ENCODE data around the gene ZKSCAN3. TPM values are rescaled to one million over a fixed set of nuclear protein-coding genes. Genes with fewer than 3 reads are reported as not detected.

The ZKSCAN3 gene
- total and polyA plus RNA-seq, 2 experiments from 2014 or later = 1.6 to 3.0 TPM

DNA sequence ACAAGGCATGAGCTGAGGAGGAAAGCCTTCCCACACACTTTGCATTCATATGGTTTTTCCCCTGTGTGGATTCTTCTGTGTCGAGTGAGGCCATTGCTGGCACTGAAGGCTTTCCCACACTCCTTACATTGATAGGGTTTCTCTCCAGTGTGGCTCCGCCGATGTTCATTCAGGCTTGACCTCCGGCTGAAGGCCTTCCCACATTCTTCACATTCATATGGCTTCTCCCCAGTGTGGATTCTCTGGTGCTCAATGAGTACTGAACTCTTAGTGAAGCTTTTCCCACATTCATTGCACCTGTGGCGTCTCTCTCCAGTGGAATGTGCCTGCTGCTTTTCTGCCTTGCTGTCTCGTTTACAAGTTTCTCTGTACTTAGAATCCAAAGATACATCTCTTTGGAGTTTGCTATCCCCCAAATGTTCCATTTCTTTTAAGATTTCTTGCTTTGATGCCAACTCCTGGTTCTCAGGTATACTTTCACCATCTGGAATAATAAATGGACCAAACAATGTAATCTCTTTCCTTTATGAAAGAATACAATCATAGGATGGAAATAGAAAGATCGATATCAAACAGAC, 23.3 kb upstream of the ZKSCAN3 start:
- H3K9me3 ChIP-seq (ENCODE audit: low read depth) = no peaks in the 10 kb centered on the region
- no peak overlapping the region for H3K4me3 ChIP-seq
- H4K20me1 ChIP-seq (ENCODE audit: insufficient read depth) = no peaks in the 10 kb centered on the region
- H2AFZ ChIP-seq = no peak overlapping the region
- H3K27ac ChIP-seq = no peak overlapping the region
- H3K79me2 ChIP-seq (ENCODE audit: insufficient read depth) = no peaks in the 10 kb centered on the region
- H3K27me3 ChIP-seq (replicated peaks; ENCODE audit: insufficient read depth) = no peaks in the 10 kb centered on the region
- no peaks in the 10 kb centered on the region for H3K36me3 ChIP-seq (ENCODE audit: low read depth)
- H3K4me1 ChIP-seq (ENCODE audit: insufficient read depth) = no peaks in the 10 kb centered on the region
- 54 to 63% methylated on average over 7 of the region's 7 CpGs for WGBS, 2 experiments (ENCODE audit: low coverage in 1 of 2, low lambda C conversion rate in 2 of 2, missing lambda C conversion rate in 2 of 2)
- TF ChIP-seq EZH2 (IDR thresholded peaks at IDR 0.05; ENCODE audit: insufficient read depth, poor library complexity, severe bottlenecking) (no peak), EZH2phosphoT487 (IDR thresholded peaks at IDR 0.05; ENCODE audit: insufficient read depth, low read depth) (no peak)
- H3F3A ChIP-seq (ENCODE audit: insufficient read depth) = no peaks in the 10 kb centered on the region
- in situ Hi-C loops (cut with MboI) = no loop called here
- no peak for DNase-seq
- H3K9me2 ChIP-seq (ENCODE audit: insufficient read depth) = no peaks in the 10 kb centered on the region
- H3K4me2 ChIP-seq (ENCODE audit: unreplicated experiment) = no peak overlapping the region
- no peak overlapping the region for H3K9ac ChIP-seq

- Histone ChIP-seq H3K9me3 (ENCODE audit: low read depth) (no peaks in the 10 kb centered on the region), H3K9me2 (ENCODE audit: insufficient read depth) (no peaks in the 10 kb centered on the region), H3K9ac (no peak overlapping the region), H3K27me3 (replicated peaks; ENCODE audit: insufficient read depth) (no peaks in the 10 kb centered on the region), H3K4me2 (ENCODE audit: unreplicated experiment) (no peak overlapping the region), H3K36me3 (ENCODE audit: low read depth) (no peaks in the 10 kb centered on the region), H3K79me2 (ENCODE audit: insufficient read depth) (no peaks in the 10 kb centered on the region), H3K4me1 (ENCODE audit: insufficient read depth) (no peaks in the 10 kb centered on the region), H3K4me3 (no peak overlapping the region), H4K20me1 (ENCODE audit: insufficient read depth) (no peaks in the 10 kb centered on the region), H3K27ac (no peak overlapping the region), H2AFZ (no peak overlapping the region), H3F3A (ENCODE audit: insufficient read depth) (no peaks in the 10 kb centered on the region)
- no peak for TF ChIP-seq EZH2phosphoT487 (IDR thresholded peaks at IDR 0.05; ENCODE audit: insufficient read depth, low read depth)
- no peak for TF ChIP-seq EZH2 (IDR thresholded peaks at IDR 0.05; ENCODE audit: insufficient read depth, poor library complexity, severe bottlenecking)
- WGBS, 2 experiments (ENCODE audit: low coverage in 1 of 2, low lambda C conversion rate in 2 of 2, missing lambda C conversion rate in 2 of 2) = 13 to 17% methylated on average over 1 of the region's 1 CpG
- in situ Hi-C loops (cut with MboI) = no loop called here
- DNase-seq = no peak
These were observed 19.7 kb upstream of the ZKSCAN3 start for GRCh38 chr6:28330041-28330440.

DNA sequence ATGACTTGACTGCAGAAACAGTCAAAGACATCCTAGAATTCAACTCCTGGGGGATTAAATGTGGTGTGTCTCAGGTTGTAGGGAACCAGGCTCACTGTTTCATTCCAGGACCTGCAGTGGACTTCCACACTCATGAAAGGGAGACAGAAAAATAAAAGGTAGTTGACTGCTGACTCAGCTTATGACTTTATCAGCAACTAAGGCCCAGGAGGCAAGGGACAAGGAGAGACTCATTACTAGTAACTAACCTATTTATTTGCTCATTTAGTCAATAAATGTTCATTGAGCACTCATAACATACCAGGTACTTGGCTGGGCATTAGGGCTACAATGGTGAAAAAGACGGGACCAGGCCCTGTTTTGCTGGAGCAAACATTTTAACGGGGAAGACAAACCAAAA, 16.7 kb upstream of the ZKSCAN3 start:
- H3K4me3 ChIP-seq = no peak overlapping the region
- no peak overlapping the region for H3K9ac ChIP-seq
- H3K27me3 ChIP-seq (replicated peaks; ENCODE audit: insufficient read depth) = no peaks in the 10 kb centered on the region
- no peaks in the 10 kb centered on the region for H3K79me2 ChIP-seq (ENCODE audit: insufficient read depth)
- no peaks in the 10 kb centered on the region for H3K9me3 ChIP-seq (ENCODE audit: low read depth)
- H3K36me3 ChIP-seq (ENCODE audit: low read depth) = no peaks in the 10 kb centered on the region
- no peaks in the 10 kb centered on the region for H3K9me2 ChIP-seq (ENCODE audit: insufficient read depth)
- TF ChIP-seq EZH2 (IDR thresholded peaks at IDR 0.05; ENCODE audit: insufficient read depth, poor library complexity, severe bottlenecking) (no peak), EZH2phosphoT487 (IDR thresholded peaks at IDR 0.05; ENCODE audit: insufficient read depth, low read depth) (no peak)
- no peaks in the 10 kb centered on the region for H4K20me1 ChIP-seq (ENCODE audit: insufficient read depth)
- peaks cover 6% of the 10 kb centered on the region; the same call in 1 of the 2 replicates for H3K4me1 ChIP-seq (ENCODE audit: insufficient read depth)
- H2AFZ ChIP-seq = no peak overlapping the region; the same call in 1 of the 2 replicates
- no peak for DNase-seq
- H3K27ac ChIP-seq = no peak overlapping the region
- 75 to 78% methylated on average over 2 of the region's 2 CpGs for WGBS, 2 experiments (ENCODE audit: low coverage in 1 of 2, low lambda C conversion rate in 2 of 2, missing lambda C conversion rate in 2 of 2)
- in situ Hi-C loops (cut with MboI) = no loop called here
- H3K4me2 ChIP-seq (ENCODE audit: unreplicated experiment) = no peak overlapping the region
- no peaks in the 10 kb centered on the region; the same call in 1 of the 2 replicates for H3F3A ChIP-seq (ENCODE audit: insufficient read depth)

GRCh38 chr6:28333599-28334018, 16.1 kb upstream of the ZKSCAN3 start:
- in situ Hi-C loops (cut with MboI) = no loop called here

More at GRCh38 chr6:28333599-28334018, 16.1 kb upstream of the ZKSCAN3 start:
- Histone ChIP-seq H3K9me3 (ENCODE audit: low read depth) (no peaks in the 10 kb centered on the region), H3K27me3 (replicated peaks; ENCODE audit: insufficient read depth) (no peaks in the 10 kb centered on the region), H3K4me1 (ENCODE audit: insufficient read depth) (peaks cover 6% of the 10 kb centered on the region; the same call in 1 of the 2 replicates), H3F3A (ENCODE audit: insufficient read depth) (no peaks in the 10 kb centered on the region; the same call in 1 of the 2 replicates), H3K27ac (no peak overlapping the region), H3K36me3 (ENCODE audit: low read depth) (no peaks in the 10 kb centered on the region), H3K4me3 (no peak overlapping the region), H4K20me1 (ENCODE audit: insufficient read depth) (no peaks in the 10 kb centered on the region), H3K4me2 (ENCODE audit: unreplicated experiment) (no peak overlapping the region), H3K79me2 (ENCODE audit: insufficient read depth) (no peaks in the 10 kb centered on the region), H3K9ac (no peak overlapping the region), H3K9me2 (ENCODE audit: insufficient read depth) (no peaks in the 10 kb centered on the region), H2AFZ (no peak overlapping the region; the same call in 1 of the 2 replicates)
- no peak for TF ChIP-seq EZH2 (IDR thresholded peaks at IDR 0.05; ENCODE audit: insufficient read depth, poor library complexity, severe bottlenecking)
- TF ChIP-seq EZH2phosphoT487 (IDR thresholded peaks at IDR 0.05; ENCODE audit: insufficient read depth, low read depth) = no peak
- WGBS, 2 experiments (ENCODE audit: low coverage in 1 of 2, low lambda C conversion rate in 2 of 2, missing lambda C conversion rate in 2 of 2) = 79 to 84% methylated on average over 1 of the region's 1 CpG
- DNase-seq = no peak
